Stimulated activated CD8-positive, alpha-beta memory T cell treated with anti-CD3 and anti-CD28 coated beads, Interleukin-4, amount 100 ng/mL, for 48 hours (primary cell): ENCODE results near the gene SLC16A12.
"Not testable (repeated sequence)": the region's sequence is repeated elsewhere in the genome, so short reads cannot be mapped to it uniquely, and the experiment has no call there.

Experiments
- DNase-seq: peaks from one replicate; pipeline ENCODE4 v3.0.0-alpha.2; 2020

SLC16A12 gene

GRCh38 chr10:89468191-89468965 is 67.0 kb downstream of the SLC16A12 start:
- no peak for DNase-seq

- no peak for DNase-seq
Observed at GRCh38 chr10:89466599-89467035, 68.8 kb downstream of the SLC16A12 start.

- no peak for DNase-seq
Observed at GRCh38 chr10:89465196-89465595, 70.2 kb downstream of the SLC16A12 start.

- no peak for DNase-seq
Observed at GRCh38 chr10:89463846-89464537, 71.4 kb downstream of the SLC16A12 start.

- no peak for DNase-seq
Observed at GRCh38 chr10:89458784-89459183, 76.6 kb downstream of the SLC16A12 start.

GRCh38 chr10:89458291-89458690 is 77.1 kb downstream of the SLC16A12 start:
- no peak for DNase-seq

- no peak for DNase-seq
Observed at GRCh38 chr10:89454561-89455347, 80.6 kb downstream of the SLC16A12 start.

GRCh38 chr10:89452193-89452592 is 83.2 kb downstream of the SLC16A12 start:
- DNase-seq = no peak

GRCh38 chr10:89450901-89451300 is 84.5 kb downstream of the SLC16A12 start:
- DNase-seq = no peak

GRCh38 chr10:89444819-89445218 is 90.6 kb downstream of the SLC16A12 start:
- not testable (repeated sequence) for DNase-seq

GRCh38 chr10:89442289-89442688 is 93.1 kb downstream of the SLC16A12 start:
- no peak for DNase-seq

GRCh38 chr10:89440226-89441009 is 95.0 kb downstream of the SLC16A12 start:
- no peak for DNase-seq

- no peak for DNase-seq
Observed at GRCh38 chr10:89438525-89438924, 96.9 kb downstream of the SLC16A12 start.

- DNase-seq = no peak
Observed at GRCh38 chr10:89431977-89432376, 103.4 kb downstream of the SLC16A12 start.

GRCh38 chr10:89428877-89429276 is 106.5 kb downstream of the SLC16A12 start:
- DNase-seq = no peak

- DNase-seq = no peak
Observed at GRCh38 chr10:89427629-89428028, 107.8 kb downstream of the SLC16A12 start.

GRCh38 chr10:89426230-89426868 is 109.0 kb downstream of the SLC16A12 start:
- no peak for DNase-seq

GRCh38 chr10:89425000-89425399 is 110.4 kb downstream of the SLC16A12 start:
- no peak for DNase-seq

GRCh38 chr10:89421018-89421476 is 114.3 kb downstream of the SLC16A12 start:
- no peak for DNase-seq

- no peak for DNase-seq
Observed at GRCh38 chr10:89419548-89419947, 115.8 kb downstream of the SLC16A12 start.

GRCh38 chr10:89416465-89416864 is 118.9 kb downstream of the SLC16A12 start:
- DNase-seq = no peak
